MCF 10A (cell line): ENCODE measurements around the gene SEMA7A. TPM values are rescaled to one million over a fixed set of nuclear protein-coding genes. Genes with fewer than 3 reads are reported as not detected.

ENCODE experiments used
- BruUV-seq: library from RNA; stranded (reverse); fragments of 400-500 nt; replicated peaks from 2 replicates; lab custom pipeline; 2021; lab: Mats Ljungman, UMichigan
- CTCF ChIA-PET: fragments of 300-600 bp; sonication (Branson Sonifier 250); formaldehyde crosslinking; extraction: SDS; loops from one replicate; lab custom pipeline; 2021; ENCODE audit warnings: antibody characterized with exemption, inconsistent platforms; lab: Yijun Ruan, JAX
- POLR2A ChIA-PET: fragments of 300-600, 350-650 bp; sonication (Branson Sonifier 250); formaldehyde crosslinking; extraction: SDS; loops from one replicate; lab custom pipeline; 2020; ENCODE audit warnings: antibody characterized with exemption, inconsistent platforms; lab: Yijun Ruan, JAX
- DNase-seq: peaks from one replicate; pipeline ENCODE4 v3.0.0-alpha.2; 2018; ENCODE audit not compliant: unreplicated experiment
- H3K27ac Mint-ChIP-seq: one replicate; pipeline ENCODE4 v1.8.0; 2022; ENCODE audit warnings: mild to moderate bottlenecking, low read depth, mixed read lengths; ENCODE audit not compliant: unreplicated experiment
- H3K27me3 Mint-ChIP-seq: one replicate; pipeline ENCODE4 v1.8.0; 2022; ENCODE audit warnings: mixed read lengths; ENCODE audit not compliant: insufficient read depth, unreplicated experiment
- H3K36me3 Mint-ChIP-seq: one replicate; pipeline ENCODE4 v1.8.0; 2022; ENCODE audit warnings: mild to moderate bottlenecking, moderate library complexity, mixed read lengths; ENCODE audit not compliant: insufficient read depth, unreplicated experiment
- H3K4me1 Mint-ChIP-seq: one replicate; pipeline ENCODE4 v1.8.0; 2022; ENCODE audit warnings: mixed read lengths; ENCODE audit not compliant: insufficient read depth, unreplicated experiment
- H3K4me3 Mint-ChIP-seq: one replicate; pipeline ENCODE4 v1.8.0; 2022; ENCODE audit warnings: mild to moderate bottlenecking, moderate library complexity, mixed read lengths; ENCODE audit not compliant: unreplicated experiment
- H3K9me3 Mint-ChIP-seq: one replicate; pipeline ENCODE4 v1.8.0; 2022; ENCODE audit warnings: mixed read lengths; ENCODE audit not compliant: unreplicated experiment
- CTCF ChIP-seq: fragments of 200-600 bp; IDR thresholded peaks from one replicate; pipeline ENCODE4 v1.8.0; 2022; ENCODE audit warnings: antibody characterized with exemption, mild to moderate bottlenecking; ENCODE audit not compliant: unreplicated experiment
- intact Hi-C: fragments of 100-400 bp; cut with micrococcal nuclease; formaldehyde crosslinking; loops from 2 replicates; pipeline ENCODE4 v1.14.1; 2022
- total RNA-seq: library from RNA; stranded (reverse); gene quantifications from 2 replicates; pipeline ENCODE4 v1.2.3, GENCODE V29; 2022

The SEMA7A gene
- total RNA-seq, 1 experiment from 2014 or later = 1.6 TPM

GRCh38 chr15:74423431-74424257 is 10.1 kb downstream of the SEMA7A start:
- Mint-ChIP-seq H3K27ac (peak overlapping the region; percentile 59), H3K36me3 (peaks cover 9% of the 10 kb centered on the region), H3K4me1 (peaks cover 21% of the 10 kb centered on the region), H3K9me3 (no peaks in the 10 kb centered on the region), H3K27me3 (no peaks in the 10 kb centered on the region), H3K4me3 (no peak overlapping the region)
- TF ChIP-seq CTCF = no peak
- BruUV-seq = no TSS peak
- intact Hi-C loops = no loop called here
- ChIA-PET POLR2A (interaction anchor here (1.0 kb wide), 1 partner anchor 37 kb away, joined by 3 read pairs; the partner anchor contains the start of gene UBL7), CTCF (interaction anchor here (0.6 kb wide), 1 partner anchor 13 kb away, joined by 3 read pairs; no protein-coding TSS in a partner anchor)
- no peak for DNase-seq

- intact Hi-C loops = no loop called here
- BruUV-seq = no TSS peak
- peak; percentile 41 for DNase-seq
- no peak for TF ChIP-seq CTCF
- Mint-ChIP-seq H3K4me3 (no peak overlapping the region), H3K4me1 (peaks cover 21% of the 10 kb centered on the region), H3K36me3 (peaks cover 5% of the 10 kb centered on the region), H3K9me3 (no peaks in the 10 kb centered on the region), H3K27ac (peak overlapping the region; percentile 59), H3K27me3 (no peaks in the 10 kb centered on the region)
- ChIA-PET POLR2A (interaction anchor here (0.6 to 1.2 kb wide), 2 partner anchors 11 to 16 kb away, joined by 3 read pairs; partner anchors contain the start of gene SEMA7A), CTCF (interaction anchor here (0.6 kb wide), 1 partner anchor 14 kb away, joined by 3 read pairs; no protein-coding TSS in a partner anchor)
Observed at GRCh38 chr15:74422652-74423430, 10.9 kb downstream of the SEMA7A start.

GRCh38 chr15:74422265-74422651 is 11.5 kb downstream of the SEMA7A start:
- peak overlapping the region; percentile 83 for H3K27ac Mint-ChIP-seq
- H3K27me3 Mint-ChIP-seq = no peaks in the 10 kb centered on the region
- ChIA-PET POLR2A (interaction anchor here (0.6 to 1.2 kb wide), 3 partner anchors 11 to 19 kb away, joined by 3 read pairs; partner anchors contain the start of gene SEMA7A), CTCF (interaction anchor here (1.4 kb wide), 1 partner anchor 40 kb away, joined by 6 read pairs; no protein-coding TSS in a partner anchor)
- TF ChIP-seq CTCF = no peak
- no TSS peak for BruUV-seq
- H3K9me3 Mint-ChIP-seq = no peaks in the 10 kb centered on the region
- no peak for DNase-seq
- H3K4me3 Mint-ChIP-seq = no peak overlapping the region
- H3K36me3 Mint-ChIP-seq = peaks cover 5% of the 10 kb centered on the region
- peaks cover 21% of the 10 kb centered on the region for H3K4me1 Mint-ChIP-seq
- intact Hi-C loops = no loop called here
